ENCODE results near the gene MAPKAPK2. TPM values are rescaled to one million over a fixed set of nuclear protein-coding genes. Genes with fewer than 3 reads are reported as not detected.
"Not testable (repeated sequence)": the region's sequence is repeated elsewhere in the genome, so short reads cannot be mapped to it uniquely, and the experiment has no call there.

The MAPKAPK2 gene
- polyA plus RNA-seq, 1 donor: 71.1 TPM

DNA sequence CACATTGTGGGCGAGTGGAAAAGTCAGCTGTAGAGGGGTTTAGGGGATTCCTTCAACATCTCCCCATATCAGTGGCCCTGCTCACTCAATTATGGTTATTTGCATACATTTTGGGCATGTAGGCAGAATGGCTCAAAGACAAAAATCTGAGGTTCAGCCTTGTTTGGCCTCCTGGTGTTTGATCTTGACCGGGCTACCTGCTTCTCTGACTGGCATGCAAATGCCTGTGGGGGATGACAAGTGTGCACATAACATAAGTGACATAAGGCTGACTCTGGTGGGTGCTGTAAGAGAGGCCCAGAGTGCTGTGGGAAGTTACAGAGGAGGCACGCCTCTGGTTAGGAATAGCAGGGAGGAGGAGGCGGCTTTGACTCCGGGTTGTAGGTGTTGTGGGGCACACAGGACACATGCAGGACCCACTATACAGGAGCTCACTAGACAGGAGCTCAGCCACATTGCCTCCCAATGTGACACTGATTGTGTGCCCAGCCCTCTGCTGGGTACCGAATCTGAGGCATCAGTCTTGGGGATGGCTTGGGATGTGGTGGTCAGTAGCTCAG is 56.5 kb downstream of the MAPKAPK2 start:
- no peak for DNase-seq

DNA sequence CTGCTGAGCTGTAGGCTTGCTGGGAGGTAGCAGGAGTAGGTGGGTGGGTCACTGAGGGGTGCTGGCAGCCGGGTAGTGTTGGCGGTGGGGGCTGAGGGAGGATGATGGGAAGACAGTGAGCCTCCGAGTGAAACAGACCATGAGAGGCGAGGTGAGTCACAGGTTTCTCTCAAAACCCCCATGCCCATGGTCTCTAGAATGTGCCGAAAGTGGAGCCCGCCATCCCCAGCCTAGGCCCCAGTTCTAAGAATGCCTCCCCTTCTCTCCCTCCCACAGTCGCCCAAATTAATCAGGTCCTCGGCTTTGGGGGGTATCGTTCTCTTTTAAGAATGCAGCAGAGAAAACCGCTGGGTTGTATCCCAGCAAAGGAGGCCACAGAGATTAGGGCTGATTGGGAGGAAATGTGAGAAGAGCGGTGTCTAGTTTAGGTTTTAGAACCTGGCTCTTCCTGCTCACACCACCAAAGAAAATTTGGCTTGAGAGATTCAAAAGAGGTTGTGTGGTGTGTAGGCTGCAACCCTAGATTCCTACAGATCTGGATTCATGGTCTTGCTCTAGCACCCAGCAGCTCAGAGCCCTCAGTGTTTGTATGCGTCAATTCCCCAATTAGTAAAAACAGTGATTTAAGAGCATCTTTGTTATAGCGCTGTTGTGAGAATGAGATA is 58.1 kb downstream of the MAPKAPK2 start:
- DNase-seq: no peak

DNA sequence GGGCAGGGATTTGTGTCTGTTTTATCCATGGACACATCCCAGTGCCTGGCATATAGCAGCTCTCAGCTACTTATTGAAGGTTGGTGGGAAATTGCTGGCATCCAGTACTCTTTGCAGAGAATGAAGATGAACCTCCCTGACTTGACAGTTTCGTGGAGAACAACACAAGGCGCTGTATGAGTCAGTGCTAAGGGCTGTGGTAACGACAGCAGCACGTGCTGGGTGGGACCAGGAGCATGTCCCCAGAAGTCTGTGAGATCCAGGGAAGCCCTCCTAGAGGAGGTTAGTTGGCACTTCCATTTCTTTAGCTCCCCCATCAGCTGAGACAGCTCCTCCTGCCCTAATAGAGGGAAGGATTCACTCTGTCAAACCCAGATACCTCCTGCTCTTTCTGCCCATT is 60.0 kb downstream of the MAPKAPK2 start:
- no peak for DNase-seq

DNA sequence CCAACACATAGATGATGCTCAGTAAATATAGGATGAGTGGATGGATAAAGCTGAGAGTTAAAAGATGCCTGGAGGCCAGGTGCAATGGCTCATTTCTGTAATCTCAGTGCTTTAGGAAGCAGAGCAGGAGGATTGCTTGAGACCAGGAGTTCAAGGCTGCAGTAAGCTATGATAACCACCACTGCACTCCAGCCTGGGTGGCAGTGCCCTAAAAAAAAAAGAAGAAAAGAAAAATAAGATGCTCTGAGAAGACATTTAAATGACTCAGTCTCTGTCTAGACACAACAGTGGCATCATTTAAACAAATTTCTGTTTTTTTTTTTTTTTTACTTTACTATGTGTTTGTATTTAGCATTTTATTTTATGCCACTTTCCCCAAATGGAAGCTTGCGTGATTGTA is 60.6 kb downstream of the MAPKAPK2 start:
- DNase-seq: no peak

DNA sequence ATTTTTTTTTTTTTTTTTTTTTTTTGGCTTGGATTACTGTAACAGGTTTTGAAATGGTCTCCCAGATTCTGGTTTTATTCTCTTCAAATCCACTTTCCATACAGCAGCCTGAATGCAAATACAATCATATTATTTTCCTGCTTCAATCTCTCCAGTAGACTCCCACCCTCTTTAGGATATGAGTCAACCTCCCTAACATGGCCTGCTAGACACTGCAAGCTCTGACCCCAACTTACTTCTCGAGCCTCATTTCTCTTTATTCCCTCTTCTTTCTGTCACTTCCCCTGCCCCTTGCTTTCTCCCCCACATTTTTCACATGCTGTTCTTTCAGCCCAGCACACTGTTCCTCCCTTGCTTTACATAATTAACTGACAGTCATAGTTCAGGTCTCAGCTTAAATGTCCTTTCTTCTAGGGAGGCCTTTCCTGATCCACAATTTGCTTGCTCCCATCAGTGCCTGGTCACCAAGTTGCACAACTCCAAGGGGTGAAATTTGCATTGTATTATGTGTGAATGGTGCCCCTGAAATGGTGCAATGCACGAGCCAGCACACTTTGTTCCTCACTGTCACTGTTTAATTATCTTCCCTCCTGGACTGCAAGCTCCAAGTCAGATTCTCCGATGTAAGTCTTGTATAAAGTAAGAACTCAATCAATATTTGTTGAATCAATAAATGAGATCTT is 63.8 kb downstream of the MAPKAPK2 start:
- DNase-seq: no peak

DNA sequence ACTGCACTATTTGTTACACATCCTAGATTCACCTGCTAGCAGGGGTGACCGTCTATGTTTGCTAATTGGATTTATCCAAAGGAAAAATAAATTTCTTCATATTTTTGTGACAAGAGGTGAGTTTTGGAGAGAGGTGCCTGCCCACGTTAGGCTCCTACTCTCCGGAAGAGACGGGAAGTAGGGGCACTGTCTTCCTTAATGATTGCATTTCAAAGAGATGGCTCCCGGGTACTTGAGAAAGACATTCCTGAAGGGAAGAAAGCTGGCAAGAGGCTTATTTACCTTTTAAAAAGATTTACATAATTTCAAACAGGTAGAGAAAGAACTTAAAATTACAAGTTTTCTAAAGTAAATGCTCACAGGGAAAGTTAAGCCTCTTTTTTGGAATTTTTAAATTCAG is 67.2 kb downstream of the MAPKAPK2 start:
- DNase-seq: no peak

DNA sequence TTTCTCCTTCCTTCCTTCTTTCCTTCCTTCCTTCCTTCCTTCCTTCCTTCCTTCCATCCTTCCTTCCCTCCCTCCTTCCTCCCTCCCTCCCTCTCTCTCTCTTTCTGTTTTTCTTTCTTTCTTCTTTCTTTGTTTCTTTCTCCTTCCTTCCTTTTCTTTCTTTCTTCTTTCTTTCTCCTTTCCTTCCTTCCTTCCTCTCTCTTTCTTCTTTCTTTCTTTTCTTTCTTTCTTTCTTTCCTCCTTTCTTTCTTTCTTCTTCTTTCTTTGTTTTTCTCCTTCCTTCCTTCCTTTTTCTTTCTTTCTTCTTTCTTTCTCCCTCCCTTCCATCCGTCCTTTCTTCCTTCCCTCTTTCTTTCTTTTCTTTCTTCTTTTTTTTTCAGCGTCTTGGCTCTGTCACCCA is 67.8 kb downstream of the MAPKAPK2 start:
- no peak for DNase-seq

DNA sequence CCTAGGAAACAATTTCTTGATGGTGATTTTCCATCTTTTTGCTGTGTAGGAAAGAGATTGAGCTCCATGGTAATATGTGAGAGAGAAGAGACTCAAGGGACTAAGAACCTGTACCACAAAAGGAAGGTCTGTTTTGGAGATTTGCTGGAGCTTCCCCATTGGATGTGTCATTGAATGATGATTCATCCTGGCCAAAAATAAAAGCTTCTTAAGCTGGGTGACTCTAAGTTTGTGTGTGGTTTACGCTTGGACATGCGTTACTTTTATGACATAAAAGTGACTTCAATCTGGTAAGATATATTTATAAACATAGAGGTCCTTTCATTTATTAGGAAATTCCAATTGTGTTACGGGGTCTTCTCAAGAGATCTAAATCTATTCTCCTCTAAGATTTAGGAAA is 68.4 kb downstream of the MAPKAPK2 start:
- no peak for DNase-seq

DNA sequence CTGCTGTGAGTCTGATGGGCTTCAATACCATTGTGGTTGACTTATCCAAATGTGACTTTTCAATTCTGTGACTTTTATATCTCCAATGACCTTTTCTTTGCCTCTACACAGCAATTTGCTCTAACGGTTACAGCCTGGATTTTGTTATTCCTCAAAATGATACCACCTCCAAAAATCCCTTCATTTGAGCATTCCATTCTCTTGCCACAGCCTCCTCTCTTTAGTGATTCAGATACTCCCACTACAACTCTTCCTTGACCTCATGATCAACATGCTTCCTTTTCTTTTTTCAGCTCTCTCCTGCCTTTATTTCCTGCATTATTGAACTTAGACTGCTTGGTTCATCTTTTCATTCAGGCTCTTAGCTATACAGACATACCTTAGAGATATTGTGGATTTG is 69.3 kb downstream of the MAPKAPK2 start:
- no peak for DNase-seq

DNA sequence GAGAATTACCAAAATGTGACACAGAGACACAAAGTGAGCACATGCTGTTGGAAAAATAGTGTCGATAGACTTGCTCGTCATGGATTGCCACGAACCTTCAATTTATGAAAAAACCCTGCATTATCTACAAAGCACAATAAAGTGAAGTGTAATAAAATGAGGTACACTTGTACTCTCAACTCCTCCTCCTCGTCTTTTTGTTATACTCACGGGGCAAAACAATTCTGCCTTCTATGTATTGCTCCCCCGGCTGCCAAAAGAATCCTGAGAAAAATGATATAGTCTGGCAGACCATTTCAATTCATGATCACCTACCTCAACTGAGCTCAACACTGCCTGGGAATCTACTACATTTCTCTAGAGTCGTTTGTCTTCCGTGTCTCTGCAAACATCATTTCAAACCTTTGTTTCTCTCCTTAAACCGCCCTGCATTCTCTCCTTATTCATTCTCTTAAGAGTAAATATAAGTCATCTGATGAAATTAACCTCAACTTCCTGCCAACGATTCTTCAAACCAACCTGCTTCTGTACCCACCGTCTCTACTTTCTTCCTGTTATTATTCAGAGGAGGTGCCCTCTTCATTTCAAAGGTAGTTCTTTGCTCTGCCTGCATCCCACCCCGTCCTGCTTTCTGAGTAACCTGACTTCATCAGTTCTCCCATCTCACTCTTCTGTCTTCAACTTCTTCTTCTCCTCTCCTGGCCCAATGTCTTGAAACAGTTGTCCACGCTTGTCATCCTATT is 73.0 kb downstream of the MAPKAPK2 start:
- no peak for DNase-seq

DNA sequence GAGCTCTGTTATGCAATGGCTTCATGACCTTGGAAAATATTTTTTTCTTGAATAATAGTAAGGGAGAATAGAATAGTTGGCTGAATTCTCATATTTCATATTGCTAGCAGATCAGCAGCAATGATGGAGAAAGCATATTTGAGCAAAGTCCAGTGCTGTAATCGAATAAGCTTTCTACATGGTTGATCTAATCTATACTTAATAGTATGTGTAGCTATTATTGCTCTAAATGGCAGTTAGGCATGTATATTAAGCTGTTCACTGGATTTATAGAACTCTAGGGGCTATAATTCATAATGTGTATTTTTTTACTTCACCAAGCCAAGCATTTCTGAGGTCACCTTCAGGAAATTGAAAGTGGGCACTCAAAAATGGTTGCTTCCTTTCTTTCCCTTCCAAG is 75.9 kb downstream of the MAPKAPK2 start:
- no peak for DNase-seq

DNA sequence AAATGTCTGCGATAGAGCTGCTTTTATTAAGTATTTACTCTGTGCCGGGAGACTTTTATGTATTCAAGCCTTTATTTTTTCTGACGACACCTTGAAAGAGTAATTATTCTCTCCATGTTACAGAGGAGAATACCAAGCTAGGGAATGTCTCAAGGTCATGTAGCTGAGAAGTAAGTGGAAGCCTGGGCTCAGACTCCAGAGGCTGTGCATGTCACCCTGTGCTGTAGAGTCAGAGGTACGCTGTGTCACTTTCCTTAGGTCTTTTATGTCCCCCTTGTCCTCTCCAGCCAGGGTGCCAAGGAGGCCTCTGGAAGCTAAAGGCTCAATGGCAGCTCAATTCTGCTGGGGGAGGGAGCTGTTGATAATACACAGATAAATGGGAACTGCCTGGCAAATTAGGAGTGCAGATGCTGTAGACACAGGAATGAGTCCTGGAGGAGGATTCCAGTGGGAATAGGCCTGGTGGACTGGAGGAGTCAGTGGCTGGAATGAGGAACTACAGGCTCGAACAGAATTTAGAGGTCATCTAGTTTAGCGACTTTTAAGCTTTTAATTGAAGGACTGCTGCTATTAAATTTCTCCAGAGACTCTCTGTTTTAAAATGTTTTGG is 76.6 kb downstream of the MAPKAPK2 start:
- DNase-seq: no peak

DNA sequence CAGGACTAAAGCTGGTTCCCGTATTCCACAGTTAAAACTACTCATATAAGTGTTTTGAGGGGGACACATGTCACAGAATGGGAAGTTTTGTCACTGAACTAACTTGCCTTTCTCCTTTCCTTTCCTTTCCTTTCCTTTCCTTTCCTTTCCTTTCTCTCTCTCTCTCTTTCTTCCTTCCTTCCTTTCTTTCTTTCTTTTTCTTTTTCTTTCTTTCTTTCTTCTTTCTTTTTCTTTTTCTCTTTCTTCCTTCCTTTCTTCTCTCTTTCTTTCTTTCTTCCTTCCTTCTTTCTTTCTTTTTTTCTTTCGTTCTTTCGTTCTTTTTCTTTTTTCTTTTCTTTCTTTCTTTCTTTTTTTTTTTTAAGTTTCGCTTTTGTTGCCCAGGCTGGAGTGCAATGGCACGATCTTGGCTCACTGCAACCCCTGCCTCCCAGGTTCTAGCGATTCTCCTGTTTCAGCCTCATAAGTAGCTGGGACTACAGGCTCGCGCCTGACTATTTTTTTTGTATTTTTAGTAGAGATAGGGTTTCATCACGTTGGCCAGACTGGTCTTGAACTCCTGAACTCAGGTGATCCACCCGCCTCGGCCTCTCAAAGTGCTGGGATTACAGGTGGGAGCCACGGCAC is 78.1 kb downstream of the MAPKAPK2 start:
- DNase-seq: not testable (repeated sequence)

DNA sequence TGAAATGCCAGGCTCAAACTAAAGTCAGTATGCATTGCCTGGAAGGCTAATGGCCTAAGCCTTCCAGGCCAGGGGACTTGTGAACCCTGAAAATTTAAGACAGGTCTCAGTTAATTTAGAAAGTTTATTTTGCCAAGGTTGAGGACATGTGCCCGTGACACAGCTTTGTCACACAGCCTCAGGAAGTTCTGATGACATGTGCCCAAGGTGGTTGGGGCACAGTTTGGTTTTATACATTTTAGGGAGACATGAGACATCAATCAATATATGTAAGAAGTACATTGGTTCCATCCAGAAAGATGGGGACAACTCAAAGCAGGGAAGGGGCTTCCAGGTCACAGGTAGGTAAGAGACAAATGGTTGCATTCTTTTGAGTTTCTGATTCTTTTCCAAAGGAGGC is 81.1 kb downstream of the MAPKAPK2 start:
- DNase-seq: not testable (repeated sequence)

DNA sequence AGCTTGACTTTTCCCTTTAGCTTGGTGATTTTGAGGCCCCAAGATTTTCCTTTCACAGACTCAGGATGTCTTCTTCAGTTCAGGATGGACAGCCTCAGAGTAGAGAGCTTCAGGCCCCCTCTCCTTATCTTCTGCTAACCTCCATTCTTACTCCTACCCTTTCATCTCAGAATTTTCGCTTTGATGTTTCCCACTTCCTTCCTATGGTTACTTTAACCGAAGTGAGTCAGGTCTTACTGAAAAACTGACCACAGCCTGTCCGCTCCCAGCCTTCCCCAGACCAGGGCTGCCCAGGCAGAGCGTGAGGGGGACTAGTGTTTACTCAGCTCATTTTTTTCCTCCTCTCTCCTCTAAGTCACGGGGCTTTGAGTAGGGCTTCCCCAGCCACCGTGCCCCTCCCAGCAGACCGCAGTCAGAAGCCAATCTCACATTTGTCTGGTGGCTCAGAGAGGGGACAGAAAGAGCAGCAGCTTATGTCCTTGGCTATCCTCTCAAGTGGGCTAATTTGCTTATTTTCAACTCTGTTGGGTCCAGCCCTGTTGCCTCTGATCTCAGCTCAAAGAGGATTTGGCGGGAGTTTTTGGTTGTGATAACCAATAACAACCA is 81.6 kb downstream of the MAPKAPK2 start:
- DNase-seq: no peak

DNA sequence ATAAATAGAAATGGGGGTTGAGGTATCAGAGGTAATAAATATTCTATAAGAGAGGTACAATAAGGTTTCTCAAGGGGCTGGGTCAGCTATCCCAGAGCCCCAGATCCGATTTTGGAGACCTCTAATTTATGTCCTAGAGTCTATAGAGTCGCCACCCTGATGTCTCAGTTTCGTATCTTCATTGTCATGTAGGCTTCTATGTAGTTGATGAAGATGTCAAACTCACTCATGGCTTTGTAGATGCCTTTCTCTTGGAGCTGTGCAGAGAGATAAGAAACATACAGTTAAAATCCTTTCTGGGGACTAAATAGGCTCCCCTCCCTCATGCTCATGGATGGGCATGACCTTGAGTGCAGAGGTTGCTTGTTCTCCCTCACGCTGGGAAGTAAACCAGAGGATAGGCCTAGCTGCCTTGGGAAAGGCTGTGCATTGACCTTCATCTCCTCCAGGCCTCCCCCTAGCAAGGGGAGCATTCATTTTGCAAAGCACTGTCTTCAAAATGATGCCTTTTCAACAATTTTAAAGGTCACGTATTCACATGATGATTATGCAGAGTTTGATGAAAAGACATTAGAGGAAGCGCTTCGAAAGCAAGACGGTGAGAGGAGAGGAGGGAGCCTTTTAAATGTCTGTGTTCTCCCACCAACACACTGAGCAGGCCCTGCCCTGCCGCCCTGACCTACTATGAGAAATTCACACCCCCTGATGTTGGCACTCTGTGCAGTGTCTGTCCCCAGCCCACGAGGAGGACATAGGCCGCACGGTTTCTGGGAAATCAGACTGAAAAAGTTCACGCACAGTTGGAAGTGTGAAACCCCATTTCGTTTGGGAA is 84.0 kb downstream of the MAPKAPK2 start:
- no peak for DNase-seq

DNA sequence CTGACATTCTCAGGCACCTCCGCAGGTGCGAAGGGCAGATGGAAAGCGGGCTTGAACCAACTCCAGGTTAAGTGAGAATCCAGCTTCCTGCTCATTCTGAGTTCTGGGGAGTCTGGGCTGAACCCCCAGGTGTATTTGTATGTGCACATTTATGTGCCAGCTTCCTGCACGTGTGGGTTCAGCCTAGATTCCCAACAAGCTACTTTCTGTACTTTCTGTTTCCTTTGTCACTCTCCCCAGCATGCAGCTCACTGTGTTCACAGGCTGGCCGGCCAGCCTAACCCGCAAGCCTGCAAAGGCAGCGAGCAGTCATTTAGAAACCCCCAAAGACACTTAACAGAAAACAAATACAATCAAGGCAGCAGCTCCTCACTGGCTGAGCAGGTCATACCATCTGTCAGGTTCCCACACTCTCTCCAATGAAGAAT is 84.6 kb downstream of the MAPKAPK2 start:
- no peak for DNase-seq

DNA sequence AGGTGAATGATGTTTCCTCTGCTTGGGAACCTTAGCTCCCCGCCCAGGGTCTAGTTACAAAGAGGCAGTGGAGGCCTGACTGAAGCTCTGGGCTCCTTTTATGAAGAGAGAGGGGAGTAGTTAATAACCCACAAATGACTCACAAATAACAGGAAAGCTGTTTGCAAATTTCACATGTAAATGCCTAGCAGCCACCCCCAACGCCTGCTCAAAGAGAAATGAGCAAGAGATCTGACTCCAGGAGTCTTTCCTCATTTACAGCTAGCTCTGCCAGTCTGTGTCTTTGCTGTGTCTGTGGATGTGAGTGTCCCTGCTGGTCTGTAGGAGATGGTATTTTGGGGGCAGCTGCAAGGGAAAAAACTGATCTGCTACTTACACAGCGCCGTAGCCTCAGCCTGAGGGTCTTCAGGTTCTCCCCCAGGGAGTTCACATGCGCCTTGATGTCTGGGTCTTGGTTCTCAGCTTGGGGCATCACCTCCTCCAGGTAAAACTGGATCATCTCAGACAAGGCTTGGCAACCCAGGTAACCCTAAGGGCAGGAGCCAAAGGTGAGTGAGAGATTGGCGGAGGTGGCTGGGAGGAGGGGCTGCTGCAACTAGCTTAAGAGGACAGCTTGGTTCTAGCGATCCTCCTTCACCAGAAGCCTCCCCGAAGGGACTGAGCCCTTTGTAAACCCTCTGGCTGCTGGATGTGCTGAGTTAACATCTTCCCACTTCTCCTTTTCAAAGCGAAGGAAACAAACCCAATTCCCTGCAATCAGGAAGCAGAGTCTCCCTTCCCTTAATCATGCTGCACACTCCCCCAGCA is 86.0 kb downstream of the MAPKAPK2 start, which contains the start of gene IL19:
IL19 (plus strand) TSS at position 243 of the 807 bp plus-strand sequence. CDS start 65,890 bp downstream, outside the sequence.
- DNase-seq: no peak

DNA sequence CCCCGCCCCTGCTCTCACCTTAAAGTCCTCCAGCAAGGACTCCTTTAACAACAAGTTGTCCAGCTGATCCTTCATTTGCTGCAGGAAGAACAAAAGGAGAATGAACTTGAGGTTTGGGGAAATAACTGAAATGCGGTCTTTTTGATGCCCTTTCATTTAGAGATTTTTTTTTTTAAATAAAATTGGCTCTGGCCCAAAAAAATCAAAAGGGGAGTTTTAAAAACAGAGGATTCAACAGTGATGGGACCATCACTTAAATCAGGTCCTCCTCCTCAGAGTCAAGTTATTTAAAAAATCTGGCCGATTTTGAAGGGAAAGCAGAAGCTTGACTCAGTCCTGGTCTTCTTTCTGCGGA is 86.6 kb downstream of the MAPKAPK2 start:
- DNase-seq: no peak

All from left kidney (tissue), 2 donors.